ES-I3 (cell line): ENCODE measurements around the gene GAB2.
"Not testable (repeated sequence)": the region's sequence is repeated elsewhere in the genome, so short reads cannot be mapped to it uniquely, and the experiment has no call there.

Experiments
- H3K36me3 ChIP-seq: 2 replicates; pipeline ENCODE4 v1.6.1; 2013; ENCODE audit warnings: mild to moderate bottlenecking, low read length, control low read depth, moderate library complexity; ENCODE audit not compliant: insufficient read depth
- H3K4me1 ChIP-seq: 2 replicates; pipeline ENCODE4 v1.6.1; 2013; ENCODE audit warnings: mild to moderate bottlenecking, control low read depth, low read length; ENCODE audit not compliant: insufficient read depth
- H3K9ac ChIP-seq: 2 replicates; pipeline ENCODE4 v1.6.1; 2013; ENCODE audit warnings: low read depth, mild to moderate bottlenecking, low read length, moderate library complexity
- H3K9me3 ChIP-seq: 2 replicates; pipeline ENCODE4 v1.6.1; 2013; ENCODE audit warnings: mild to moderate bottlenecking, low read length, moderate library complexity; ENCODE audit not compliant: control insufficient read depth, insufficient read depth

GAB2 gene

GRCh38 chr11:78300108-78300839, 117.3 kb downstream of the GAB2 start:
- no peaks in the 10 kb centered on the region for H3K4me1 ChIP-seq
- no peaks in the 10 kb centered on the region for H3K36me3 ChIP-seq
- no peak overlapping the region for H3K9ac ChIP-seq
- no peaks in the 10 kb centered on the region for H3K9me3 ChIP-seq

GRCh38 chr11:78299000-78299710, 118.5 kb downstream of the GAB2 start:
- H3K36me3 ChIP-seq, result no peaks in the 10 kb centered on the region
- H3K9ac ChIP-seq, result no peak overlapping the region
- H3K9me3 ChIP-seq, result no peaks in the 10 kb centered on the region
- no peaks in the 10 kb centered on the region for H3K4me1 ChIP-seq

GRCh38 chr11:78298291-78298771, 119.3 kb downstream of the GAB2 start:
- Histone ChIP-seq H3K36me3 (no peaks in the 10 kb centered on the region), H3K4me1 (no peaks in the 10 kb centered on the region), H3K9me3 (no peaks in the 10 kb centered on the region), H3K9ac (no peak overlapping the region)

- Histone ChIP-seq H3K9ac (no peak overlapping the region), H3K4me1 (no peaks in the 10 kb centered on the region), H3K36me3 (no peaks in the 10 kb centered on the region), H3K9me3 (no peaks in the 10 kb centered on the region)
Observed at GRCh38 chr11:78295991-78296930, 121.4 kb downstream of the GAB2 start.

- no peaks in the 10 kb centered on the region for H3K4me1 ChIP-seq
- H3K9ac ChIP-seq, result no peak overlapping the region
- H3K36me3 ChIP-seq, result no peaks in the 10 kb centered on the region
- no peaks in the 10 kb centered on the region for H3K9me3 ChIP-seq
Observed at GRCh38 chr11:78295347-78295746, 122.3 kb downstream of the GAB2 start.

- not testable (repeated sequence) for H3K9me3 ChIP-seq, H3K9ac ChIP-seq, H3K4me1 ChIP-seq, H3K36me3 ChIP-seq
Observed at GRCh38 chr11:78294100-78294499, 123.5 kb downstream of the GAB2 start.

GRCh38 chr11:78293536-78293935, 124.1 kb downstream of the GAB2 start:
- Histone ChIP-seq H3K4me1 (no peaks in the 10 kb centered on the region), H3K36me3 (no peaks in the 10 kb centered on the region), H3K9me3 (no peaks in the 10 kb centered on the region), H3K9ac (no peak overlapping the region)

- no peak overlapping the region for H3K9ac ChIP-seq
- H3K4me1 ChIP-seq, result no peaks in the 10 kb centered on the region
- no peaks in the 10 kb centered on the region for H3K9me3 ChIP-seq
- no peaks in the 10 kb centered on the region for H3K36me3 ChIP-seq
Observed at GRCh38 chr11:78292109-78292803, 125.4 kb downstream of the GAB2 start.

GRCh38 chr11:78291503-78292108, 126.0 kb downstream of the GAB2 start:
- Histone ChIP-seq H3K9me3 (no peaks in the 10 kb centered on the region), H3K9ac (no peak overlapping the region), H3K4me1 (no peaks in the 10 kb centered on the region), H3K36me3 (no peaks in the 10 kb centered on the region)

GRCh38 chr11:78290293-78291176, 127.1 kb downstream of the GAB2 start:
- H3K9ac ChIP-seq, result no peak overlapping the region

GRCh38 chr11:78289552-78290292, 127.9 kb downstream of the GAB2 start:
- Histone ChIP-seq H3K9me3 (no peaks in the 10 kb centered on the region), H3K9ac (no peak overlapping the region), H3K4me1 (no peaks in the 10 kb centered on the region), H3K36me3 (no peaks in the 10 kb centered on the region)

More at GRCh38 chr11:78290293-78291176, 127.1 kb downstream of the GAB2 start:
- no peaks in the 10 kb centered on the region for H3K36me3 ChIP-seq
- H3K4me1 ChIP-seq, result no peaks in the 10 kb centered on the region
- no peaks in the 10 kb centered on the region for H3K9me3 ChIP-seq

GRCh38 chr11:78284260-78284659, 133.4 kb downstream of the GAB2 start:
- Histone ChIP-seq H3K36me3 (no peaks in the 10 kb centered on the region; the same call in 1 of the 2 replicates), H3K9me3 (no peaks in the 10 kb centered on the region), H3K4me1 (no peaks in the 10 kb centered on the region), H3K9ac (no peak overlapping the region)
